H1 (cell line): Measurements from ENCODE around the gene GRIK1. TPM values are rescaled to one million over a fixed set of nuclear protein-coding genes. Genes with fewer than 3 reads are reported as not detected.

Experiments used
- CTCF ChIA-PET: fragments of 300-600 bp; sonication (Branson Sonifier 250); formaldehyde crosslinking; loops from one replicate; lab custom pipeline; 2021; ENCODE audit not compliant: partially characterized antibody; lab: Charles Lee
- POLR2A ChIA-PET: fragments of 300-600 bp; sonication (Branson Sonifier 250); formaldehyde crosslinking; loops from one replicate; lab custom pipeline; 2021; ENCODE audit warnings: inconsistent platforms; ENCODE audit not compliant: partially characterized antibody; lab: Charles Lee
- DNase-seq, 2 experiments: peaks; one replicate each; pipeline versions ENCODE4 v3.0.0 to v3.0.0-alpha.2; 2010 to 2022; ENCODE audit warnings: low spot score in 2 of 2, low read depth in 1 of 2, mixed read lengths in 1 of 2
- FAIRE-seq: peaks from 2 replicates; lab custom pipeline; 2011; peaks lifted over from hg19 to GRCh38; lab: Jason Lieb, UNC
- H2AFZ ChIP-seq: 2 replicates; pipeline ENCODE4 v1.8.1; 2012; ENCODE audit warnings: low read length, inconsistent platforms
- H2AK5ac ChIP-seq: 2 replicates; pipeline ENCODE4 v1.6.1; 2013; ENCODE audit warnings: low read depth, low read length
- H2BK120ac ChIP-seq: replicated peaks from 2 replicates; pipeline ENCODE3; 2013; ENCODE audit warnings: low read depth, low read length, inconsistent platforms
- H2BK12ac ChIP-seq: 2 replicates; pipeline ENCODE4 v1.6.1; 2013; ENCODE audit warnings: low read depth, low read length
- H2BK15ac ChIP-seq: 2 replicates; pipeline ENCODE4 v1.6.1; 2013; ENCODE audit warnings: low read length
- H2BK20ac ChIP-seq: 2 replicates; pipeline ENCODE4 v1.6.1; 2013; ENCODE audit warnings: low read length
- H2BK5ac ChIP-seq: 2 replicates; pipeline ENCODE4 v1.6.1; 2013; ENCODE audit warnings: low read depth, low read length
- H3K14ac ChIP-seq: 2 replicates; pipeline ENCODE4 v1.6.1; 2013; ENCODE audit warnings: inconsistent platforms; ENCODE audit not compliant: insufficient read length
- H3K18ac ChIP-seq: 2 replicates; pipeline ENCODE4 v1.6.1; 2013; ENCODE audit warnings: low read length; ENCODE audit errors: extremely low read depth
- H3K23ac ChIP-seq: 2 replicates; pipeline ENCODE4 v1.6.1; 2013; ENCODE audit warnings: inconsistent platforms; ENCODE audit not compliant: insufficient read length
- H3K23me2 ChIP-seq: 2 replicates; pipeline ENCODE4 v1.6.1; 2013; ENCODE audit warnings: low read depth, low read length
- H3K27ac ChIP-seq: 2 replicates; pipeline ENCODE4 v1.6.1; 2011; ENCODE audit warnings: low read depth, low read length, inconsistent platforms
- H3K27me3 ChIP-seq, 4 experiments: replicated peaks in 1 of 4; 1 replicate in 1 of 4; 2 replicates in 3 of 4; pipeline versions ENCODE4 v1.6.1 to v1.8.1; 2011 to 2013; ENCODE audit warnings: low read length in 3 of 4, mild to moderate bottlenecking in 3 of 4, inconsistent platforms in 2 of 4, mixed read lengths in 2 of 4, moderate library complexity in 1 of 4; ENCODE audit not compliant: control insufficient read depth in 3 of 4, insufficient read depth in 3 of 4; ENCODE audit errors: extremely low read depth in 1 of 4
- H3K36me3 ChIP-seq, 4 experiments: 2 replicates each; pipeline versions ENCODE4 v1.6.1 to v1.8.1; 2011 to 2013; ENCODE audit warnings: mild to moderate bottlenecking in 4 of 4, low read length in 3 of 4, moderate library complexity in 2 of 4, control low read depth in 1 of 4, inconsistent platforms in 1 of 4; ENCODE audit not compliant: insufficient read depth in 4 of 4, control insufficient read depth in 2 of 4
- H3K4ac ChIP-seq: replicated peaks from 2 replicates; pipeline ENCODE3; 2013; ENCODE audit warnings: low read length, low read depth, mixed read lengths, inconsistent platforms; ENCODE audit not compliant: insufficient read length
- H3K4me1 ChIP-seq, 4 experiments: replicated peaks in 1 of 4; 1 replicate in 1 of 4; 2 replicates in 3 of 4; pipeline versions ENCODE4 v1.6.1 to v1.8.1; 2011 to 2013; ENCODE audit warnings: low read length in 3 of 4, inconsistent platforms in 2 of 4, mixed read lengths in 1 of 4; ENCODE audit not compliant: insufficient read depth in 4 of 4, control insufficient read depth in 3 of 4
- H3K4me2 ChIP-seq, 2 experiments: 2 replicates each; pipeline versions ENCODE4 v1.6.1 to v1.8.1; 2011 to 2013; ENCODE audit warnings: low read depth in 2 of 2, low read length in 2 of 2, control low read depth in 1 of 2, inconsistent platforms in 1 of 2, mild to moderate bottlenecking in 1 of 2; ENCODE audit not compliant: insufficient read depth in 1 of 2
- H3K4me3 ChIP-seq, 4 experiments: fragments of 200-600, 300-600 bp in 1 of 4; sonication (generic), shearing (Covaris generic), sonication (Bioruptor Twin) in 1 of 4; 2 replicates each; pipeline versions ENCODE4 v1.5.1 to v1.8.1; 2011 to 2016; ENCODE audit warnings: low read length in 4 of 4, low read depth in 3 of 4, control low read depth in 2 of 4, inconsistent platforms in 2 of 4, mild to moderate bottlenecking in 2 of 4, mixed read lengths in 1 of 4, moderate library complexity in 1 of 4; ENCODE audit not compliant: insufficient read depth in 2 of 4; ENCODE audit errors: extremely low read depth in 1 of 4
- H3K56ac ChIP-seq: replicated peaks from 2 replicates; pipeline ENCODE3; 2013; ENCODE audit warnings: low read depth, mild to moderate bottlenecking, mixed read lengths, low read length, inconsistent platforms; ENCODE audit not compliant: insufficient read length
- H3K79me1 ChIP-seq: 2 replicates; pipeline ENCODE4 v1.6.1; 2013; ENCODE audit warnings: low read depth, low read length, control low read depth
- H3K79me2 ChIP-seq, 2 experiments: 2 replicates each; pipeline versions ENCODE4 v1.6.1 to v1.8.1; 2012 to 2013; ENCODE audit warnings: low read length in 2 of 2, mild to moderate bottlenecking in 2 of 2, inconsistent platforms in 1 of 2; ENCODE audit not compliant: insufficient read depth in 2 of 2, control insufficient read depth in 1 of 2
- H3K9ac ChIP-seq, 4 experiments: replicated peaks in 1 of 4; 1 replicate in 1 of 4; 2 replicates in 3 of 4; pipeline versions ENCODE4 v1.6.1 to v1.8.1; 2011 to 2013; ENCODE audit warnings: low read depth in 3 of 4, low read length in 3 of 4, control low read depth in 2 of 4, mild to moderate bottlenecking in 2 of 4, moderate library complexity in 2 of 4, inconsistent platforms in 1 of 4; ENCODE audit errors: extremely low read depth in 1 of 4
- H3K9me3 ChIP-seq, 2 experiments: 2 replicates each; pipeline versions ENCODE4 v1.6.1 to v1.8.1; 2012 to 2013; ENCODE audit warnings: mild to moderate bottlenecking in 2 of 2, moderate library complexity in 2 of 2, control low read depth in 1 of 2, inconsistent platforms in 1 of 2, low read depth in 1 of 2, low read length in 1 of 2, mixed read lengths in 1 of 2; ENCODE audit not compliant: insufficient read depth in 2 of 2
- H4K20me1 ChIP-seq, 2 experiments: replicated peaks in 1 of 2; 2 replicates each; pipeline versions ENCODE3 to v1.8.1; 2011 to 2013; ENCODE audit warnings: inconsistent platforms in 2 of 2, low read length in 2 of 2, mild to moderate bottlenecking in 1 of 2; ENCODE audit not compliant: insufficient read depth in 2 of 2, control insufficient read depth in 1 of 2
- H4K5ac ChIP-seq: 2 replicates; pipeline ENCODE4 v1.6.1; 2013; ENCODE audit warnings: low read length, low read depth, mixed read lengths, inconsistent platforms; ENCODE audit not compliant: insufficient read length
- H4K8ac ChIP-seq: 2 replicates; pipeline ENCODE4 v1.8.0; 2013; ENCODE audit warnings: mild to moderate bottlenecking, moderate library complexity, low read length, inconsistent platforms; ENCODE audit not compliant: insufficient read depth; ENCODE audit errors: extremely low read depth
- H4K91ac ChIP-seq: replicated peaks from 2 replicates; pipeline ENCODE3; 2013; ENCODE audit warnings: low read length, mixed read lengths, inconsistent platforms; ENCODE audit not compliant: insufficient read length
- CBX5 ChIP-seq: fragments of 300-800, 300-1000 bp; sonication (generic); IDR thresholded peaks from 2 replicates; pipeline ENCODE4 v1.7.1; 2016; ENCODE audit warnings: antibody characterized with exemption, low read length, low read depth
- WGBS, 2 experiments: shearing (Covaris generic) in 1 of 2; methylation state at CpG; one replicate each; pipeline versions ENCODE4 v1.1.6 to v1.1.7; 2013 to 2015; ENCODE audit warnings: low lambda C conversion rate in 2 of 2, mixed read lengths in 2 of 2, inconsistent platforms in 1 of 2, low coverage in 1 of 2, missing lambda C conversion rate in 1 of 2; ENCODE audit not compliant: insufficient replicate concordance in 2 of 2, insufficient coverage in 1 of 2, insufficient read length in 1 of 2; ENCODE audit errors: extremely low coverage in 1 of 2, missing lambda C conversion rate in 1 of 2; 5-methylcytosine and 5-hydroxymethylcytosine counted together
- polyA plus RNA-seq, 7 experiments: library from polyadenylated mRNA; depleted of rRNA in 3 of 7; stranded (reverse) in 5 of 7; unstranded in 2 of 7; fragments of >200 nt in 5 of 7; fragments of 200-250 nt in 2 of 7; gene quantifications; 1 replicate in 5 of 7; 2 replicates in 1 of 7; 4 replicates in 1 of 7; pipeline versions ENCODE4 v1.2.1 to v1.2.3, GENCODE V29; 2011 to 2013; ENCODE audit warnings: missing spikeins in 2 of 7, mixed read lengths in 2 of 7
- total RNA-seq: library from RNA; stranded (reverse); fragmentation: NEBNext Ultra II Directional; extraction: Animal tissue kit (Norgen Biotek cat#: 25700); gene quantifications from 2 replicates; pipeline ENCODE4 v1.2.1, GENCODE V29; 2021

The GRIK1 gene
- total and polyA plus RNA-seq, 2 of the 8 experiments (the other 6 are each of a cell fraction or from before 2014, with no cell fraction given) = 0.11 to 0.32 TPM

- FAIRE-seq = no peak
- Histone ChIP-seq H3K9ac (no peak overlapping the region), H3K23ac (no peak overlapping the region)
- TF ChIP-seq CBX5 = no peak
Measured at GRCh38 chr21:29676395-29676794, 263.4 kb downstream of the GRIK1 start.

More at GRCh38 chr21:29676395-29676794, 263.4 kb downstream of the GRIK1 start:
- H2AFZ ChIP-seq = no peak overlapping the region
- peaks cover 1 to 10% (median 3%) of the 10 kb centered on the region in 4 experiments; a peak in 6 of 7 replicates for H3K4me1 ChIP-seq
- H4K20me1 ChIP-seq = no peaks in the 10 kb centered on the region
- H2BK12ac ChIP-seq = no peak overlapping the region
- no peak overlapping the region for H4K8ac ChIP-seq
- H3K27me3 ChIP-seq = no peaks in the 10 kb centered on the region
- H3K79me1 ChIP-seq = no peaks in the 10 kb centered on the region
- no peak overlapping the region for H3K14ac ChIP-seq
- no peaks in the 10 kb centered on the region for H3K9me3 ChIP-seq
- H2AK5ac ChIP-seq = no peak overlapping the region
- no peak overlapping the region for H3K4ac ChIP-seq
- ChIA-PET CTCF (interaction anchor here (1.3 kb wide), 1 partner anchor 9 kb away, joined by 5 read pairs; no protein-coding TSS in a partner anchor), POLR2A (no interaction called here)
- no peak overlapping the region for H2BK5ac ChIP-seq
- H3K4me2 ChIP-seq = peak overlapping the region in 1 of 2 experiments; percentile 24; a peak in 1 of 4 replicates
- H2BK120ac ChIP-seq = no peak overlapping the region
- H3K56ac ChIP-seq = no peak overlapping the region
- H3K23me2 ChIP-seq = no peaks in the 10 kb centered on the region
- no peak overlapping the region for H2BK15ac ChIP-seq
- H3K27ac ChIP-seq = no peak overlapping the region
- 34% methylated on average over 4 of the region's 4 CpGs; no CpG with 5 or more reads in 1 of the 2 experiments for WGBS, 2 experiments
- DNase-seq = no peak
- no peaks in the 10 kb centered on the region for H3K36me3 ChIP-seq
- no peak overlapping the region for H4K5ac ChIP-seq
- no peak overlapping the region for H4K91ac ChIP-seq
- H3K79me2 ChIP-seq = no peaks in the 10 kb centered on the region
- H3K4me3 ChIP-seq = peak overlapping the region in 1 of 4 experiments; percentile 16; a peak in 1 of 8 replicates
- no peak overlapping the region for H3K18ac ChIP-seq
- no peak overlapping the region for H2BK20ac ChIP-seq
